Measurements from ENCODE around the gene EPHB4.

Gene EPHB4

GRCh38 chr7:100854146-100854895 is 27.0 kb upstream of the EPHB4 start:
- DNase-seq (ENCODE audit: low spot score): no peak

- peak; percentile 96 for DNase-seq (ENCODE audit: low spot score)
These were observed 24.9 kb upstream of the EPHB4 start, which contains the start of gene SLC12A9 for GRCh38 chr7:100852048-100852872. TSS of gene SLC12A9 (plus strand) at chr7:100852713. CDS start at chr7:100854198, 1,485 bp downstream.

- no peak for DNase-seq (ENCODE audit: low spot score)
These were observed 20.0 kb upstream of the EPHB4 start for GRCh38 chr7:100847360-100847759.

- no peak for DNase-seq (ENCODE audit: low spot score)
These were observed 13.3 kb upstream of the EPHB4 start for GRCh38 chr7:100840470-100841100.

DNA sequence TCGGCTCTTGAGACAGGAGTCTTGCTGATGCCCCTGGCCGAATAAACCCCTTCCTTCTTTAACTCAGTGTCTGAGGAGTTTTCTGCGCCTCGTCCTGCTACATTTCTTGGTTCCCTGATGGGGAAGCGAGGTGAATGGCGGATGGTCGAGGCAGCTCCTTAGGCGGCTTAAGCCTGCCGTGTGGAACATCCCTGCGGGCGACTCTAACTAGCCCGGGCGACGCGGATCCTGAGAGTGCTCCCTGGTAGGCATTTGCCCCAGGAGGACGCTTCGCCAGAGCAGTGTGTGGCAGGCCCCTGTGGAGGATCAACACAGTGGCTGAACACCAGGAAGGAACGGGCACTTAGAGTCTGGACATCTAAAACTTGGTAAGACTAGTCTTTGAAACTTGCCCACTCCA is 12.0 kb upstream of the EPHB4 start:
- DNase-seq (ENCODE audit: low spot score): no peak

DNA sequence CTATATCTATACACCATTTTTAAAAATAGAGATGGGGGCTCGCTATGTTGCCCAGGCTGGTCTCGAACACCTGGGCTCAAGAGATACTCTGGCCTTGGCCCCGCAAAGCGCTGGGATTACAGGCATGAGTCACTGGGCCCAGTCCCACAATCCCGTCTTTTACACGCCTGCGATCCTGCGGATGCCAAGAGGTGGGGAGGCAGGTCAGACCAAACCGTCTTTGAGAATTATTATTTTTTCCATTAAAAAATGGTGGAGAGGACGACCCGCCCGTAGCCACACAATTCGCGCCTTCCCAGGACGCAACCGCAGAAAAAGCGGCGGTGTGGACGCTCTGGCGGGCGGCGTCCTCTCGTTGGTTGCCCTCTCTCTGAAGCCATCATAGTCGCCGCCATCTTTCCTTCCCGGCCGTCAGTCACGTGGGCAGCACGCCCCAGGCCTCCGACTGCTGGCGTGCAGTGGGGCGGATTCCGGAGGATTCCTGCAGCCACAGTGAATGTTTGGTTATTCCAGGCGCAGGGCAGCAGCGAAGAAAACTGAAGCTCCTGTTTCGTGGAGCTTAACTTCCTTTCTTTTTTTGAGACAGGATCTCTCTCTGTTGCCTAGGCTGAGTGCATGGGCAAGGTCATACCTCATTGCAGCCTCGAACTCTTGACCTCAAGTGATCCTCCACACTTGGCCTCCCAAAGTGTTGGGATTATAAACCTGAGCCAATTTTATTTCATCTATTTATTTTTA is 9.9 kb upstream of the EPHB4 start:
- DNase-seq (ENCODE audit: low spot score): peak; percentile 93

- no peak for DNase-seq (ENCODE audit: low spot score)
These were observed 9.4 kb upstream of the EPHB4 start for GRCh38 chr7:100836812-100837098.

DNA sequence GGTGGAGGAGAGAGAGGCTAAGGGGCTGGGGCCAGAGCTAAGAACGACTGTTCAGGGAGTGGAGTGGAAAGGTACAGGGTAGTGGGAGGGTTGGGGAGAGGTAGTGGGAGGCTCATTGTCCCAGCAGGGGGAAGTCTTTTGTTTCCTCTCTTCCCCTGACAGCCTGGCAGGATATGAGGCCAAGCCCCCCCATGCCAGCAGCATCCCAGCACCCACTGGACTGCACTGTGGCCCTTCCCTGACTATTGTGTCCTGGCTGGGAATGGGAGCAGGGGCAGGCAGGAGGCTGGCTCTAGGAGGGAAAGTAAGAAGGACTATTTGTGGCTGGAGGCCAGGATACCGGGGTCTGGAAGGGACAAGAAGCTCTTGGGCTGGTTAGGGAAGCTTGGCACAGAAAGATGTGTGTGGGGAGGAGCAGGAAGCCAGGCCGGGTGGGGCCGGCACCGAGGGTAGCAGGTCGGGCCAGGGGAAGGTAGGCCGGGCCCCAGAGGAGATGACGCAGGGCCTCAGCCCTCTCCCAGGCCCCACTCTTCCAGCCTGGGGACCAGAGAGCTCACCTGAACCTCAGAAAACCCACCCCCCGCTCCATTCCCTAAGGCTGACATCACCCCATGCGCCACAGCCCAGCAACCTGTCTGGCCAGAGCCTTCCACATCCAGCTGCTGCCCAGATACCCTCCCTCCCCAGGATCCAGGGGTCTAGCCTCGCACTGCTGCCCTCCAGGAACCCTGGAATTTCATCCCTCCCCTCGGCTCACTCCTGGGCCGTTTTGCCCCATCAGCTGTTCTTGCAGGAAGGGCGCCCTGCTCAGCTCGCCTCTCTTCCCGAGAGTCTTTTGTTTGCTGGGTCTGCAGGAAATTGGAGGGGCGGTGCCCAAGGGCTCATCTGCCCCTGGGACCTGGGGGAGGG is 8.8 kb upstream of the EPHB4 start:
- DNase-seq (ENCODE audit: low spot score): no peak

GRCh38 chr7:100832281-100832633 is 4.9 kb upstream of the EPHB4 start:
- DNase-seq (ENCODE audit: low spot score): no peak

- DNase-seq (ENCODE audit: low spot score): no peak
These were observed 3.1 kb upstream of the EPHB4 start for GRCh38 chr7:100830396-100830795.

DNA sequence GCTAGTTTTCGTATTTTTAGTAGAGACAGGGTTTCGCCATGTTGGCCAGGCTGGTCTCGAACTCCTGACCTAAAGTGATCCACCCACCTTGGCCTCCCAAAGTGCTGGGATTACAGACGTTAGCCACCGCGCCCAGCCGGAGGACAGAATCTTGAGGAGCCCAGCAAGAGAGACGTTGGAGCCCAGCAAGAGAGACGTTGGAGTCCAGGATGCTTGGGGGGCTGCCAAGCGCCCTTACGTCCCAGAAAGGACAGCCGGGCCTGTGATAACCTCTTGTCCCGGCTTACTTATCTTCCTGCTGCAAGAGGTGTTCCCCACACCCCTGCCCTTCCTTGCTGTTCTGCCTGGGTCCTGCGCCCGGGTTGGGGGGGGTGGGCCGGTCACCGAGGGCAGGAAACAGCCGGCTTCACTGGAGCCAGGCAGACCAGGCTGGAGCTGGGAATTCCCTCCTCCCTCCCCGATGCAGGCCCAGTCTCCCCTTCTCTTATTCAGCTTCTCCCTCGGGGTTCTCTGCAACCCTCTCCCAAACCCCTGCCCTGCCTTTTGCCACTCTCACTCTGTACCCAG is 1.9 kb upstream of the EPHB4 start:
- no peak for DNase-seq (ENCODE audit: low spot score)

GRCh38 chr7:100826514-100827329 is 601 bp downstream of the EPHB4 start:
- peak; percentile 44 for DNase-seq (ENCODE audit: low spot score)

- peak; percentile 85 for DNase-seq (ENCODE audit: low spot score)
These were observed 1.4 kb downstream of the EPHB4 start for GRCh38 chr7:100825751-100826513.

GRCh38 chr7:100825215-100825671 is 2.1 kb downstream of the EPHB4 start:
- no peak for DNase-seq (ENCODE audit: low spot score)

- no peak for DNase-seq (ENCODE audit: low spot score)
These were observed 2.7 kb downstream of the EPHB4 start for GRCh38 chr7:100824499-100825214.

DNA sequence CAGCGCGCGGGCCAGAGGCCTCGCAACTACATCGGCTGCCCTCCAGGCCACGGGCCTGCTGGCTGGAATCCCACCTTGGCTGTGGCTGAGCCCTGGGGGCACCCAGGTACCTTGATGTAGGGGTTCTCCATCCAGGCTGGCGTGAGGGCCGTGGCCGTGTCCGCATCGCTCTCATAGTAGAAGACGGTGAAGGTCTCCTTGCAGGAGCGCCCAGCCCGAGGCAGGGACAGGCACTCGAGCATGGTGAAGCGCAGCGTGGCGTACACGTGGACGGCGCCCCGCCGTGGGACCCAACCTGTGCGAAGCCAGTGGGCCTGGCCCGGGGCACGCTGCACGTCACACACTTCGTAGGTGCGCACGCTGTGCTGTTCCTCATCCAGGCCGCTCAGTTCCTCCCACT is 3.8 kb downstream of the EPHB4 start:
- DNase-seq (ENCODE audit: low spot score): no peak

DNA sequence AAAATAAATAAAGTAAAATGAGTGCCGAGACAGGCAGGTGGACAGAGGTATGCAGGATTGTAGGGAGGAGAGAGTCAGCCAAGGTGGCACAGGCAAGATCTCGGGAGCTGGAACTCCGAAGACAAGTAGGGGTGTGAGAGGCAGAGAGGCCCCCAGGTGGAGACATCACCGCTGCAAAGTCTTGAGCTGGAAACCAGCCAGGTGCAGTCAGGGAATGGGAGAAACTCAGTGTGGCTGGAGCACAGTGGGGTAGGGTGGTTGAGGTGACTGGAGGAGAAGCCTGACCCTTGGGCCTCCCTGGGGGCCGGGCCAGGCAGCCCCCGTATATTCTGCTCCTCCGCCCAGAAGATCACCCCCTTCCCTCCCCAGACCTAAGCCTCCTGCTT is 4.2 kb downstream of the EPHB4 start:
- no peak for DNase-seq (ENCODE audit: low spot score)
